ES-I3 (cell line): ENCODE results near the gene FGF1.

ENCODE experiments used
- H3K36me3 ChIP-seq: 2 replicates; pipeline ENCODE4 v1.6.1; 2013; ENCODE audit warnings: mild to moderate bottlenecking, low read length, control low read depth, moderate library complexity; ENCODE audit not compliant: insufficient read depth
- H3K4me1 ChIP-seq: 2 replicates; pipeline ENCODE4 v1.6.1; 2013; ENCODE audit warnings: mild to moderate bottlenecking, control low read depth, low read length; ENCODE audit not compliant: insufficient read depth
- H3K9ac ChIP-seq: 2 replicates; pipeline ENCODE4 v1.6.1; 2013; ENCODE audit warnings: low read depth, mild to moderate bottlenecking, low read length, moderate library complexity
- H3K9me3 ChIP-seq: 2 replicates; pipeline ENCODE4 v1.6.1; 2013; ENCODE audit warnings: mild to moderate bottlenecking, low read length, moderate library complexity; ENCODE audit not compliant: control insufficient read depth, insufficient read depth

Gene FGF1

GRCh38 chr5:142561486-142562097 is 124.3 kb downstream of the FGF1 start:
- Histone ChIP-seq H3K9me3 (no peaks in the 10 kb centered on the region), H3K4me1 (no peaks in the 10 kb centered on the region), H3K9ac (no peak overlapping the region), H3K36me3 (no peaks in the 10 kb centered on the region)

GRCh38 chr5:142561029-142561428 is 124.9 kb downstream of the FGF1 start:
- H3K36me3 ChIP-seq = no peaks in the 10 kb centered on the region
- no peaks in the 10 kb centered on the region for H3K4me1 ChIP-seq
- no peaks in the 10 kb centered on the region for H3K9me3 ChIP-seq
- H3K9ac ChIP-seq = no peak overlapping the region

- peaks cover 29% of the 10 kb centered on the region for H3K4me1 ChIP-seq
- no peaks in the 10 kb centered on the region for H3K9me3 ChIP-seq
- H3K9ac ChIP-seq = peak overlapping the region; percentile 42; the same call in 1 of the 2 replicates
- H3K36me3 ChIP-seq = no peaks in the 10 kb centered on the region
Observed at GRCh38 chr5:142552107-142552506, 133.8 kb downstream of the FGF1 start.

GRCh38 chr5:142551338-142552067 is 134.4 kb downstream of the FGF1 start:
- H3K36me3 ChIP-seq = no peaks in the 10 kb centered on the region
- H3K9ac ChIP-seq = peak overlapping the region; percentile 42
- H3K9me3 ChIP-seq = no peaks in the 10 kb centered on the region
- peaks cover 29% of the 10 kb centered on the region for H3K4me1 ChIP-seq

- H3K9ac ChIP-seq = no peak overlapping the region
- H3K36me3 ChIP-seq = no peaks in the 10 kb centered on the region
- H3K4me1 ChIP-seq = peaks cover 30% of the 10 kb centered on the region
- H3K9me3 ChIP-seq = no peaks in the 10 kb centered on the region
Observed at GRCh38 chr5:142550471-142550870, 135.4 kb downstream of the FGF1 start.

GRCh38 chr5:142549834-142550233 is 136.1 kb downstream of the FGF1 start:
- no peaks in the 10 kb centered on the region for H3K36me3 ChIP-seq
- H3K9me3 ChIP-seq = no peaks in the 10 kb centered on the region
- peaks cover 37% of the 10 kb centered on the region for H3K4me1 ChIP-seq
- H3K9ac ChIP-seq = no peak overlapping the region

- no peaks in the 10 kb centered on the region for H3K9me3 ChIP-seq
- H3K4me1 ChIP-seq = peaks cover 41% of the 10 kb centered on the region
- no peaks in the 10 kb centered on the region for H3K36me3 ChIP-seq
- H3K9ac ChIP-seq = no peak overlapping the region
Observed at GRCh38 chr5:142548739-142549275, 137.1 kb downstream of the FGF1 start.

- Histone ChIP-seq H3K36me3 (no peaks in the 10 kb centered on the region), H3K9ac (no peak overlapping the region), H3K4me1 (peaks cover 45% of the 10 kb centered on the region), H3K9me3 (no peaks in the 10 kb centered on the region)
Observed at GRCh38 chr5:142547445-142548380, 138.2 kb downstream of the FGF1 start.

GRCh38 chr5:142545650-142546322 is 140.1 kb downstream of the FGF1 start:
- Histone ChIP-seq H3K36me3 (no peaks in the 10 kb centered on the region), H3K9ac (no peak overlapping the region), H3K4me1 (peaks cover 43% of the 10 kb centered on the region), H3K9me3 (no peaks in the 10 kb centered on the region)

GRCh38 chr5:142544946-142545649 is 140.8 kb downstream of the FGF1 start:
- Histone ChIP-seq H3K9ac (no peak overlapping the region), H3K9me3 (no peaks in the 10 kb centered on the region), H3K36me3 (no peaks in the 10 kb centered on the region), H3K4me1 (peaks cover 40% of the 10 kb centered on the region)

- no peak overlapping the region for H3K9ac ChIP-seq
- H3K36me3 ChIP-seq = no peaks in the 10 kb centered on the region
- no peaks in the 10 kb centered on the region for H3K9me3 ChIP-seq
- peaks cover 32% of the 10 kb centered on the region for H3K4me1 ChIP-seq
Observed at GRCh38 chr5:142544071-142544753, 141.7 kb downstream of the FGF1 start.

GRCh38 chr5:142542906-142543305 is 143.0 kb downstream of the FGF1 start:
- Histone ChIP-seq H3K4me1 (peaks cover 27% of the 10 kb centered on the region), H3K9ac (no peak overlapping the region), H3K36me3 (no peaks in the 10 kb centered on the region), H3K9me3 (no peaks in the 10 kb centered on the region)
